IPS-20b (cell line): Measurements from ENCODE around the gene RIBC2.
"Not testable (repeated sequence)": the region's sequence is repeated elsewhere in the genome, so short reads cannot be mapped to it uniquely, and the experiment has no call there.

Experiments used
- H3K27ac ChIP-seq: one replicate; pipeline ENCODE4 v1.5.1; 2013; ENCODE audit warnings: low read length
- H3K27me3 ChIP-seq: 2 replicates; pipeline ENCODE4 v1.6.1; 2013; ENCODE audit warnings: mild to moderate bottlenecking, low read length, inconsistent platforms; ENCODE audit not compliant: insufficient read depth
- H3K36me3 ChIP-seq: 2 replicates; pipeline ENCODE4 v1.6.1; 2013; ENCODE audit warnings: low read depth, mild to moderate bottlenecking, inconsistent platforms, low read length, moderate library complexity; ENCODE audit not compliant: insufficient read depth
- H3K4me1 ChIP-seq: 2 replicates; pipeline ENCODE4 v1.6.1; 2013; ENCODE audit warnings: mild to moderate bottlenecking, control low read depth, inconsistent platforms, low read length, moderate library complexity; ENCODE audit not compliant: insufficient read depth
- H3K4me3 ChIP-seq: 2 replicates; pipeline ENCODE4 v1.5.1; 2013; ENCODE audit warnings: mild to moderate bottlenecking, low read length, inconsistent platforms
- H3K9ac ChIP-seq: 2 replicates; pipeline ENCODE4 v1.6.1; 2013; ENCODE audit warnings: low read depth, mild to moderate bottlenecking, inconsistent platforms, low read length, moderate library complexity
- H3K9me3 ChIP-seq: 2 replicates; pipeline ENCODE4 v1.6.1; 2013; ENCODE audit warnings: mild to moderate bottlenecking, low read depth, low read length, inconsistent platforms; ENCODE audit not compliant: insufficient read depth

The RIBC2 gene

GRCh38 chr22:45452565-45453379, 39.3 kb downstream of the RIBC2 start:
- Histone ChIP-seq H3K9me3 (no peaks in the 10 kb centered on the region), H3K9ac (no peak overlapping the region), H3K4me1 (no peaks in the 10 kb centered on the region), H3K36me3 (no peaks in the 10 kb centered on the region), H3K27ac (no peak overlapping the region), H3K4me3 (no peak overlapping the region), H3K27me3 (no peaks in the 10 kb centered on the region)

GRCh38 chr22:45453764-45454163, 40.3 kb downstream of the RIBC2 start:
- H3K27ac ChIP-seq = no peak overlapping the region
- H3K9ac ChIP-seq = no peak overlapping the region
- no peaks in the 10 kb centered on the region for H3K36me3 ChIP-seq
- H3K4me1 ChIP-seq = no peaks in the 10 kb centered on the region
- H3K27me3 ChIP-seq = no peaks in the 10 kb centered on the region
- no peaks in the 10 kb centered on the region for H3K9me3 ChIP-seq
- H3K4me3 ChIP-seq = no peak overlapping the region

- no peaks in the 10 kb centered on the region for H3K27me3 ChIP-seq
- no peaks in the 10 kb centered on the region for H3K9me3 ChIP-seq
- H3K36me3 ChIP-seq = no peaks in the 10 kb centered on the region
- H3K4me3 ChIP-seq = no peak overlapping the region
- no peaks in the 10 kb centered on the region for H3K4me1 ChIP-seq
- no peak overlapping the region for H3K27ac ChIP-seq
- no peak overlapping the region for H3K9ac ChIP-seq
These were observed 40.8 kb downstream of the RIBC2 start for GRCh38 chr22:45454275-45454674.

- H3K4me1 ChIP-seq = no peaks in the 10 kb centered on the region
- no peak overlapping the region for H3K9ac ChIP-seq
- no peaks in the 10 kb centered on the region for H3K36me3 ChIP-seq
- H3K4me3 ChIP-seq = no peak overlapping the region
- no peaks in the 10 kb centered on the region for H3K9me3 ChIP-seq
- H3K27ac ChIP-seq = no peak overlapping the region
- H3K27me3 ChIP-seq = no peaks in the 10 kb centered on the region
These were observed 41.7 kb downstream of the RIBC2 start for GRCh38 chr22:45455212-45455611.

- H3K4me3 ChIP-seq = no peak overlapping the region
These were observed 42.1 kb downstream of the RIBC2 start for GRCh38 chr22:45455621-45456020.

GRCh38 chr22:45456811-45457210, 43.3 kb downstream of the RIBC2 start:
- H3K27me3 ChIP-seq = no peaks in the 10 kb centered on the region
- no peak overlapping the region for H3K27ac ChIP-seq
- H3K4me3 ChIP-seq = no peak overlapping the region
- H3K36me3 ChIP-seq = no peaks in the 10 kb centered on the region
- no peak overlapping the region for H3K9ac ChIP-seq
- no peaks in the 10 kb centered on the region for H3K9me3 ChIP-seq
- no peaks in the 10 kb centered on the region for H3K4me1 ChIP-seq

More at GRCh38 chr22:45455621-45456020, 42.1 kb downstream of the RIBC2 start:
- Histone ChIP-seq H3K4me1 (no peaks in the 10 kb centered on the region), H3K9me3 (no peaks in the 10 kb centered on the region), H3K36me3 (no peaks in the 10 kb centered on the region), H3K9ac (no peak overlapping the region), H3K27ac (no peak overlapping the region), H3K27me3 (no peaks in the 10 kb centered on the region)

- H3K4me3 ChIP-seq = no peak overlapping the region
- H3K36me3 ChIP-seq = no peaks in the 10 kb centered on the region
- no peaks in the 10 kb centered on the region for H3K4me1 ChIP-seq
- H3K27ac ChIP-seq = no peak overlapping the region
- H3K27me3 ChIP-seq = no peaks in the 10 kb centered on the region
- no peak overlapping the region for H3K9ac ChIP-seq
- peaks cover 5% of the 10 kb centered on the region for H3K9me3 ChIP-seq
These were observed 45.0 kb downstream of the RIBC2 start for GRCh38 chr22:45458532-45458931.

- H3K4me1 ChIP-seq = no peaks in the 10 kb centered on the region
- no peaks in the 10 kb centered on the region for H3K36me3 ChIP-seq
- H3K27ac ChIP-seq = no peak overlapping the region
- no peaks in the 10 kb centered on the region for H3K27me3 ChIP-seq
- no peak overlapping the region for H3K9ac ChIP-seq
- H3K9me3 ChIP-seq = peaks cover 5% of the 10 kb centered on the region
- no peak overlapping the region for H3K4me3 ChIP-seq
These were observed 45.7 kb downstream of the RIBC2 start for GRCh38 chr22:45459235-45459634.

- no peaks in the 10 kb centered on the region for H3K27me3 ChIP-seq
- H3K4me1 ChIP-seq = no peaks in the 10 kb centered on the region
- no peak overlapping the region for H3K9ac ChIP-seq
- peaks cover 5% of the 10 kb centered on the region for H3K9me3 ChIP-seq
- H3K4me3 ChIP-seq = no peak overlapping the region
- H3K36me3 ChIP-seq = no peaks in the 10 kb centered on the region
- no peak overlapping the region for H3K27ac ChIP-seq
These were observed 47.0 kb downstream of the RIBC2 start for GRCh38 chr22:45460288-45461109.

GRCh38 chr22:45462034-45462655, 48.7 kb downstream of the RIBC2 start:
- Histone ChIP-seq H3K9me3 (peaks cover 5% of the 10 kb centered on the region), H3K27me3 (no peaks in the 10 kb centered on the region), H3K4me3 (no peak overlapping the region), H3K27ac (no peak overlapping the region), H3K9ac (no peak overlapping the region), H3K36me3 (no peaks in the 10 kb centered on the region), H3K4me1 (no peaks in the 10 kb centered on the region)

- H3K36me3 ChIP-seq, H3K27me3 ChIP-seq, H3K4me1 ChIP-seq, H3K9ac ChIP-seq, H3K27ac ChIP-seq, H3K4me3 ChIP-seq, H3K9me3 ChIP-seq: not testable (repeated sequence)
These were observed 50.2 kb downstream of the RIBC2 start for GRCh38 chr22:45463691-45464090.
